H1 (cell line): ENCODE measurements around the gene TIMM8A. TPM values are rescaled to one million over a fixed set of nuclear protein-coding genes. Genes with fewer than 3 reads are reported as not detected.

Source experiments
- CTCF ChIA-PET: fragments of 300-600 bp; sonication (Branson Sonifier 250); formaldehyde crosslinking; loops from one replicate; lab custom pipeline; 2021; ENCODE audit not compliant: partially characterized antibody; lab: Charles Lee
- POLR2A ChIA-PET: fragments of 300-600 bp; sonication (Branson Sonifier 250); formaldehyde crosslinking; loops from one replicate; lab custom pipeline; 2021; ENCODE audit warnings: inconsistent platforms; ENCODE audit not compliant: partially characterized antibody; lab: Charles Lee
- DNase-seq, 2 experiments: peaks; one replicate each; pipeline versions ENCODE4 v3.0.0 to v3.0.0-alpha.2; 2010 to 2022; ENCODE audit warnings: low spot score in 2 of 2, low read depth in 1 of 2, mixed read lengths in 1 of 2
- FAIRE-seq: peaks from 2 replicates; lab custom pipeline; 2011; peaks lifted over from hg19 to GRCh38; lab: Jason Lieb, UNC
- H2AFZ ChIP-seq: 2 replicates; pipeline ENCODE4 v1.8.1; 2012; ENCODE audit warnings: low read length, inconsistent platforms
- H2AK5ac ChIP-seq: 2 replicates; pipeline ENCODE4 v1.6.1; 2013; ENCODE audit warnings: low read depth, low read length
- H2BK120ac ChIP-seq: replicated peaks from 2 replicates; pipeline ENCODE3; 2013; ENCODE audit warnings: low read depth, low read length, inconsistent platforms
- H2BK12ac ChIP-seq: 2 replicates; pipeline ENCODE4 v1.6.1; 2013; ENCODE audit warnings: low read depth, low read length
- H2BK15ac ChIP-seq: 2 replicates; pipeline ENCODE4 v1.6.1; 2013; ENCODE audit warnings: low read length
- H2BK20ac ChIP-seq: 2 replicates; pipeline ENCODE4 v1.6.1; 2013; ENCODE audit warnings: low read length
- H2BK5ac ChIP-seq: 2 replicates; pipeline ENCODE4 v1.6.1; 2013; ENCODE audit warnings: low read depth, low read length
- H3K14ac ChIP-seq: 2 replicates; pipeline ENCODE4 v1.6.1; 2013; ENCODE audit warnings: inconsistent platforms; ENCODE audit not compliant: insufficient read length
- H3K18ac ChIP-seq: 2 replicates; pipeline ENCODE4 v1.6.1; 2013; ENCODE audit warnings: low read length; ENCODE audit errors: extremely low read depth
- H3K23ac ChIP-seq: 2 replicates; pipeline ENCODE4 v1.6.1; 2013; ENCODE audit warnings: inconsistent platforms; ENCODE audit not compliant: insufficient read length
- H3K23me2 ChIP-seq: 2 replicates; pipeline ENCODE4 v1.6.1; 2013; ENCODE audit warnings: low read depth, low read length
- H3K27ac ChIP-seq: 2 replicates; pipeline ENCODE4 v1.6.1; 2011; ENCODE audit warnings: low read depth, low read length, inconsistent platforms
- H3K27me3 ChIP-seq, 4 experiments: replicated peaks in 1 of 4; 1 replicate in 1 of 4; 2 replicates in 3 of 4; pipeline versions ENCODE4 v1.6.1 to v1.8.1; 2011 to 2013; ENCODE audit warnings: low read length in 3 of 4, mild to moderate bottlenecking in 3 of 4, inconsistent platforms in 2 of 4, mixed read lengths in 2 of 4, moderate library complexity in 1 of 4; ENCODE audit not compliant: control insufficient read depth in 3 of 4, insufficient read depth in 3 of 4; ENCODE audit errors: extremely low read depth in 1 of 4
- H3K36me3 ChIP-seq, 4 experiments: 2 replicates each; pipeline versions ENCODE4 v1.6.1 to v1.8.1; 2011 to 2013; ENCODE audit warnings: mild to moderate bottlenecking in 4 of 4, low read length in 3 of 4, moderate library complexity in 2 of 4, control low read depth in 1 of 4, inconsistent platforms in 1 of 4; ENCODE audit not compliant: insufficient read depth in 4 of 4, control insufficient read depth in 2 of 4
- H3K4ac ChIP-seq: replicated peaks from 2 replicates; pipeline ENCODE3; 2013; ENCODE audit warnings: low read length, low read depth, mixed read lengths, inconsistent platforms; ENCODE audit not compliant: insufficient read length
- H3K4me1 ChIP-seq, 4 experiments: replicated peaks in 1 of 4; 1 replicate in 1 of 4; 2 replicates in 3 of 4; pipeline versions ENCODE4 v1.6.1 to v1.8.1; 2011 to 2013; ENCODE audit warnings: low read length in 3 of 4, inconsistent platforms in 2 of 4, mixed read lengths in 1 of 4; ENCODE audit not compliant: insufficient read depth in 4 of 4, control insufficient read depth in 3 of 4
- H3K4me2 ChIP-seq, 2 experiments: 2 replicates each; pipeline versions ENCODE4 v1.6.1 to v1.8.1; 2011 to 2013; ENCODE audit warnings: low read depth in 2 of 2, low read length in 2 of 2, control low read depth in 1 of 2, inconsistent platforms in 1 of 2, mild to moderate bottlenecking in 1 of 2; ENCODE audit not compliant: insufficient read depth in 1 of 2
- H3K4me3 ChIP-seq, 4 experiments: fragments of 200-600, 300-600 bp in 1 of 4; sonication (generic), shearing (Covaris generic), sonication (Bioruptor Twin) in 1 of 4; 2 replicates each; pipeline versions ENCODE4 v1.5.1 to v1.8.1; 2011 to 2016; ENCODE audit warnings: low read length in 4 of 4, low read depth in 3 of 4, control low read depth in 2 of 4, inconsistent platforms in 2 of 4, mild to moderate bottlenecking in 2 of 4, mixed read lengths in 1 of 4, moderate library complexity in 1 of 4; ENCODE audit not compliant: insufficient read depth in 2 of 4; ENCODE audit errors: extremely low read depth in 1 of 4
- H3K56ac ChIP-seq: replicated peaks from 2 replicates; pipeline ENCODE3; 2013; ENCODE audit warnings: low read depth, mild to moderate bottlenecking, mixed read lengths, low read length, inconsistent platforms; ENCODE audit not compliant: insufficient read length
- H3K79me1 ChIP-seq: 2 replicates; pipeline ENCODE4 v1.6.1; 2013; ENCODE audit warnings: low read depth, low read length, control low read depth
- H3K79me2 ChIP-seq, 2 experiments: 2 replicates each; pipeline versions ENCODE4 v1.6.1 to v1.8.1; 2012 to 2013; ENCODE audit warnings: low read length in 2 of 2, mild to moderate bottlenecking in 2 of 2, inconsistent platforms in 1 of 2; ENCODE audit not compliant: insufficient read depth in 2 of 2, control insufficient read depth in 1 of 2
- H3K9ac ChIP-seq, 4 experiments: replicated peaks in 1 of 4; 1 replicate in 1 of 4; 2 replicates in 3 of 4; pipeline versions ENCODE4 v1.6.1 to v1.8.1; 2011 to 2013; ENCODE audit warnings: low read depth in 3 of 4, low read length in 3 of 4, control low read depth in 2 of 4, mild to moderate bottlenecking in 2 of 4, moderate library complexity in 2 of 4, inconsistent platforms in 1 of 4; ENCODE audit errors: extremely low read depth in 1 of 4
- H3K9me3 ChIP-seq, 2 experiments: 2 replicates each; pipeline versions ENCODE4 v1.6.1 to v1.8.1; 2012 to 2013; ENCODE audit warnings: mild to moderate bottlenecking in 2 of 2, moderate library complexity in 2 of 2, control low read depth in 1 of 2, inconsistent platforms in 1 of 2, low read depth in 1 of 2, low read length in 1 of 2, mixed read lengths in 1 of 2; ENCODE audit not compliant: insufficient read depth in 2 of 2
- H4K20me1 ChIP-seq, 2 experiments: replicated peaks in 1 of 2; 2 replicates each; pipeline versions ENCODE3 to v1.8.1; 2011 to 2013; ENCODE audit warnings: inconsistent platforms in 2 of 2, low read length in 2 of 2, mild to moderate bottlenecking in 1 of 2; ENCODE audit not compliant: insufficient read depth in 2 of 2, control insufficient read depth in 1 of 2
- H4K5ac ChIP-seq: 2 replicates; pipeline ENCODE4 v1.6.1; 2013; ENCODE audit warnings: low read length, low read depth, mixed read lengths, inconsistent platforms; ENCODE audit not compliant: insufficient read length
- H4K8ac ChIP-seq: 2 replicates; pipeline ENCODE4 v1.8.0; 2013; ENCODE audit warnings: mild to moderate bottlenecking, moderate library complexity, low read length, inconsistent platforms; ENCODE audit not compliant: insufficient read depth; ENCODE audit errors: extremely low read depth
- H4K91ac ChIP-seq: replicated peaks from 2 replicates; pipeline ENCODE3; 2013; ENCODE audit warnings: low read length, mixed read lengths, inconsistent platforms; ENCODE audit not compliant: insufficient read length
- CTCF ChIP-seq, 3 experiments: IDR thresholded peaks; 1 replicate in 2 of 3; 2 replicates in 1 of 3; pipeline versions ENCODE4 v1.5.1 to v1.6.1; 2011; ENCODE audit warnings: low read length in 3 of 3, mild to moderate bottlenecking in 3 of 3, inconsistent platforms in 2 of 3, low read depth in 1 of 3, moderate library complexity in 1 of 3; ENCODE audit not compliant: insufficient read depth in 1 of 3; ENCODE audit errors: control extremely low read depth in 1 of 3
- JUND ChIP-seq: IDR thresholded peaks from 2 replicates; pipeline ENCODE4 v1.6.1; 2011; ENCODE audit warnings: mild to moderate bottlenecking, improper control_type of control experiment, low read length
- POU5F1 ChIP-seq: IDR thresholded peaks from 2 replicates; pipeline ENCODE4 v1.6.1; 2011; ENCODE audit warnings: low read depth, mild to moderate bottlenecking, low read length, moderate library complexity
- RXRA ChIP-seq: IDR thresholded peaks from 2 replicates; pipeline ENCODE4 v1.6.1; 2011; ENCODE audit warnings: low read depth, mild to moderate bottlenecking, low read length, moderate library complexity; ENCODE audit not compliant: insufficient read depth
- TAF1 ChIP-seq: IDR thresholded peaks from 2 replicates; pipeline ENCODE4 v1.6.1; 2011; ENCODE audit warnings: mild to moderate bottlenecking, low read depth, low read length
- TBP ChIP-seq: IDR thresholded peaks from 2 replicates; pipeline ENCODE4 v1.6.1; 2011; ENCODE audit warnings: low read depth, low read length, improper control_type of control experiment
- TEAD4 ChIP-seq: IDR thresholded peaks from 2 replicates; pipeline ENCODE4 v1.6.1; 2012; ENCODE audit warnings: low read depth, low read length, inconsistent platforms, mixed read lengths
- WGBS, 2 experiments: shearing (Covaris generic) in 1 of 2; methylation state at CpG; one replicate each; pipeline versions ENCODE4 v1.1.6 to v1.1.7; 2013 to 2015; ENCODE audit warnings: low lambda C conversion rate in 2 of 2, mixed read lengths in 2 of 2, inconsistent platforms in 1 of 2, low coverage in 1 of 2, missing lambda C conversion rate in 1 of 2; ENCODE audit not compliant: insufficient replicate concordance in 2 of 2, insufficient coverage in 1 of 2, insufficient read length in 1 of 2; ENCODE audit errors: extremely low coverage in 1 of 2, missing lambda C conversion rate in 1 of 2; 5-methylcytosine and 5-hydroxymethylcytosine counted together
- polyA plus RNA-seq, 7 experiments: library from polyadenylated mRNA; depleted of rRNA in 3 of 7; stranded (reverse) in 5 of 7; unstranded in 2 of 7; fragments of >200 nt in 5 of 7; fragments of 200-250 nt in 2 of 7; gene quantifications; 1 replicate in 5 of 7; 2 replicates in 1 of 7; 4 replicates in 1 of 7; pipeline versions ENCODE4 v1.2.1 to v1.2.3, GENCODE V29; 2011 to 2013; ENCODE audit warnings: missing spikeins in 2 of 7, mixed read lengths in 2 of 7
- total RNA-seq: library from RNA; stranded (reverse); fragmentation: NEBNext Ultra II Directional; extraction: Animal tissue kit (Norgen Biotek cat#: 25700); gene quantifications from 2 replicates; pipeline ENCODE4 v1.2.1, GENCODE V29; 2021

The TIMM8A gene
- total and polyA plus RNA-seq, 2 of the 8 experiments (the other 6 are each of a cell fraction or from before 2014, with no cell fraction given): 16.1 to 38.1 TPM

- TF ChIP-seq CTCF (IDR thresholded peaks at IDR 0.05; ENCODE audit: control extremely low read depth in 1 of 3, insufficient read depth in 1 of 3, low read depth in 1 of 3, low read length in 3 of 3) (no peak), JUND (no peak), TAF1 (no peak), TEAD4 (no peak), TBP (no peak), RXRA (no peak), POU5F1 (no peak)
- Histone ChIP-seq H3K4me3 (no peak overlapping the region), H3K27me3 (no peaks in the 10 kb centered on the region), H3K4me1 (no peaks in the 10 kb centered on the region), H2BK12ac (no peak overlapping the region), H4K91ac (no peak overlapping the region), H3K27ac (no peak overlapping the region), H3K23me2 (no peaks in the 10 kb centered on the region), H3K79me1 (no peaks in the 10 kb centered on the region), H3K14ac (no peak overlapping the region), H2AFZ (no peak overlapping the region), H3K79me2 (no peaks in the 10 kb centered on the region), H4K5ac (no peak overlapping the region), H3K4me2 (no peak overlapping the region), H3K9ac (no peak overlapping the region), H2BK120ac (no peak overlapping the region), H4K20me1 (no peaks in the 10 kb centered on the region), H2AK5ac (no peak overlapping the region), H3K18ac (no peak overlapping the region), H4K8ac (no peak overlapping the region), H2BK20ac (no peak overlapping the region), H2BK15ac (no peak overlapping the region), H3K23ac (no peak overlapping the region), H2BK5ac (no peak overlapping the region), H3K36me3 (no peaks in the 10 kb centered on the region), H3K9me3 (no peaks in the 10 kb centered on the region), H3K56ac (no peak overlapping the region), H3K4ac (no peak overlapping the region)
- POLR2A ChIA-PET: interaction anchor here (1.2 to 1.5 kb wide), 2 partner anchors 10 to 12 kb away, joined by 3 to 4 read pairs; no protein-coding TSS in a partner anchor
- FAIRE-seq (peak; percentile 13), DNase-seq (no peak)
- 69% methylated on average over 4 of the region's 4 CpGs; no CpG with 5 or more reads in 1 of the 2 experiments for WGBS, 2 experiments
- CTCF ChIA-PET: interaction anchor here (0.7 kb wide), 1 partner anchor 23 kb away, joined by 3 read pairs; no protein-coding TSS in a partner anchor
Observed at GRCh38 chrX:101383679-101384205, 35.2 kb upstream of the TIMM8A start.
